T-helper 2 cell treated with Interferon-gamma antibody and Interleukin-4, amounts not matched to agents 100 ng/mL and 5 ng/mL, for 36 hours (primary cell): ENCODE data around the gene KATNB1. TPM values are rescaled to one million over a fixed set of nuclear protein-coding genes. Genes with fewer than 3 reads are reported as not detected.
"Not testable (repeated sequence)": the region's sequence is repeated elsewhere in the genome, so short reads cannot be mapped to it uniquely, and the experiment has no call there.

ENCODE experiments used
- intact Hi-C: fragments of 100-400 bp; cut with micrococcal nuclease; formaldehyde crosslinking; loops from one replicate; pipeline ENCODE4 v1.15.1; 2023
- total RNA-seq: library from RNA; stranded (reverse); gene quantifications from 2 replicates; pipeline ENCODE4 v1.2.3, GENCODE V29; 2022

Gene KATNB1
- total RNA-seq, 1 donor from 2014 or later, result 30.5 TPM

- intact Hi-C loops, result no loop called here
These were observed 7.9 kb downstream of the KATNB1 start for GRCh38 chr16:57743458-57743857.

DNA sequence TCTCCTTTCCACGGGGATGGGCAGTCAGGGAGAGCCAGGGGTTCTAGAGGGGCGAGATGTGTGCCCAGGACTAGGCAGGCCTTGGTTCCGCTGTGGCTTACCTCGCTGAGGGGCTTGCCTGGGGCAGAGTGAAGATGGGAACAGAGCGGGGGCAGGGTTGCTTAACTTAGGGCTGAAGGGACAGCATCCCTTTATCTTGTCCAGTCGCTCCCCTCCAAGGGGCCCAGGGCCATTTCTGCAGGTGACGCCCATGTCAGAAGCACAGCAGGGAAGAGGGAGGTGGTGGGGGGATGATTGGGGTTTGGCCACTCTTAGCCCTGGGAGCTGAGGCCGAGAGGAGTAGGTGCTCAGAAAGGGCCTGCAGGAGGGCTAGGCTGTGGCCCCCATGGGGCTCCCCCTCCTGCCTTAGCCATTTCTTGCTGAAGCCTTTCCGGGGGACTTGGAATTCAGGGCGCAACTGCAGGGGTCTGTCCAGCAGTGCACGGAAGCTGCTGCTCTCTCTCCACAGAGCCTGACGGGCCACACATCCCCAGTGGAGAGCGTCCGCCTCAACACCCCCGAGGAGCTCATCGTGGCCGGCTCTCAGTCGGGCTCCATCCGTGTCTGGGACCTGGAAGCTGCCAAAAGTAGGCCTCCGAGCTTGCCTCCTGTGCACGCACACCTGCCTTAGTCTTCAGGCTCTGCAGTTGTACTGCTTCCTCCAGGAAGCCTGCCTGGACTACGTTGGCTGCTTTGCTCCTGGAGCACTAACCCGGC, 8.5 kb downstream of the KATNB1 start:
- intact Hi-C loops, result no loop called here

GRCh38 chr16:57744642-57744903, 9.0 kb downstream of the KATNB1 start:
- intact Hi-C loops, result no loop called here

- intact Hi-C loops, result no loop called here
These were observed 10.2 kb downstream of the KATNB1 start for GRCh38 chr16:57745768-57746167.

DNA sequence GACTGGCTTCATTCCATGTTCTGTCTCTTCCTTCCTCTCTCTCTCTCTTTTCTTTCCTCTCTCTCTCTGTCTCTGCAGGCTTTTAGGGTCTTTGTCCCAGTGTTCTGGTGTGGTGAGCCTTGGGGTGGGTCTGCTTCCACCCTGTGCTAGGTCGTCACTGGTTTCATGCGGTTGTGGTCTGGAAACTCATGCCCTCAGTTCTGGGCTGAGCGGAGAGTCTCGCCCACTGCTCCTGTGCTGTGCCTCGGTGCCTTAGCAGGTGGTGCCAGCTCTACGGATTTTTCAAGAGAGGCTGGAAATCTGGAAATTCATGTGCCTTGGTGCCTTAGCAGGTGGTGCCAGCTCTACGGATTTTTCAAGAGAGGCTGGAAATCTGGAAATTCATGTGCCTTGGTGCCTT, 10.7 kb downstream of the KATNB1 start:
- intact Hi-C loops, result not testable (repeated sequence)

DNA sequence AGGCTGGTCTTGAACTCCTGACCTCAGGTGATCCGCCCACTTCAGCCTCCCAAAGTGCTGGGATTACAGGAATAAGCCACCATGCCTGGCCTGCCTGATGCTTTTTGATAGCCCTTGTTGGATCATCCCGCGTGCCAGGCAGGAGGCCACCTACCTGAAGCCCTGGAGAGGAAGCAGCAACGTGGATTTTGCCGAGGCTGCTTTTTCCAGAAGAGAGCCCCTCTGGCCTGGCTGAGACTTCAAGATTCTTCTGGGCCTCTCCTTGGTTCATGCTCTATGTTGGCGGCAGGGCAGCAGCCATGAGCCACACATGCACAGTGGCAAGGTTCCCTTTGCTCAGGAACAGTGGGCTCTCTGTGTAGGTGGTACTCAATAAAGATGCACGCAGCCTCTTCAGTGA, 11.5 kb downstream of the KATNB1 start:
- intact Hi-C loops, result no loop called here

- intact Hi-C loops, result no loop called here
These were observed 11.9 kb downstream of the KATNB1 start for GRCh38 chr16:57747496-57747895.

- intact Hi-C loops, result no loop called here
These were observed 12.4 kb downstream of the KATNB1 start for GRCh38 chr16:57747996-57748395.

GRCh38 chr16:57748596-57748995, 13.0 kb downstream of the KATNB1 start:
- intact Hi-C loops, result no loop called here

DNA sequence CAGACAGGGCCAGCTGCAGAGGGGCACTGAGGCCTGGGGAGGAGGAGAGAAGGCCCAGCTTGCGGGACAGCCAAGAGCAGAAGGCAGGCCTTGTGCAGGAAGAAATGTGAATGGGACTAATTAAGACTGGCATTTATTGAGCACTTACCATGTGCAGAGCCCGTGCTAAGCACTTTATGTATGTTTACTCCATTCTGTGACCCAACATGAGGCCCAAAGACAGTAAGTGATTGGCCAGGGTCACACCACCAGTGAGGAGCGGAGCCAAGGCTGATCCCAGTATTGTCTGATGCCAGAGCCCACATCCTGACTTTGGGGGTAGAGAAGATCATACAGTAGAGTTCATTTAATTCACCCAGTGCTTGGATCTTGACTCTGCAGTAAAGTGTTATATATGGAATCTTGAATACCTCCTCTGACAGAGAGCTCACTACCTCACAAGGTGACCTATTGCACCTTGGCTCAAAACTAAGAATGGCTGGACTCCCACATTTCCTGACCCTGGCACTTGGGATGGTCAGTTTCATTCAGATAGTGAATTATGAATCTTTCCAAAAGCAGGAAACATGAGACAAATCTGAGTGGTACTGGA, 13.6 kb downstream of the KATNB1 start:
- intact Hi-C loops, result no loop called here

GRCh38 chr16:57749856-57750452, 14.4 kb downstream of the KATNB1 start:
- intact Hi-C loops, result no loop called here

GRCh38 chr16:57750796-57751538, 15.4 kb downstream of the KATNB1 start:
- intact Hi-C loops, result no loop called here

DNA sequence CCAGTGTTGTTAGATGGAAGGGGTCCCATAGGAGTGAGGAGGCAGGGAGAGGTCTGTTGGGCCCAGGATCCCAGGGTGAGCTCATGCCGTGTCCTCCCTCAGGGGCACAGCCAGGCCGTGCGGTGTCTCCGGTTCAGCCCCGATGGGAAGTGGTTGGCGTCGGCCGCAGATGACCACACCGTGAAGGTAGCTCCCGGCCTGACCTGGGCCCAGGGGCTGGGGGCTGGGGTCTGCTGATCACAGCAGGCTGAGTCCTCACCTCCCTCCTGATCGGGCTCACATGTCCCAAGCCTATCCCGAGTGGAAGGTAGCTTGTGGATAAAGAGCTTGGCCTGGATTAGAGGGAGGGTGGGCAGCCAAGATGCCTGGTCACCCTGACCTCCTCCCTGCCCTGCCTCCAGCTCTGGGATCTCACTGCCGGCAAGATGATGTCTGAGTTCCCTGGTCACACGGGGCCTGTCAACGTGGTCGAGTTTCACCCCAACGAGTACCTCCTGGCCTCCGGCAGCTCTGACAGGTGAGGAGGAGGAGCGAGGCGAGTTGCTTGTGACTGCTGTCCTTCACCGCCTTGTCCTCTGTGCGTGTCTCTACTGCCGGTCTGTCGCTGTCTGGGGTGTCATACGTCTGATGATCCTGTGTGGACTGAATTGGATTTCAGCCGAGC, 16.1 kb downstream of the KATNB1 start:
- intact Hi-C loops, result no loop called here

DNA sequence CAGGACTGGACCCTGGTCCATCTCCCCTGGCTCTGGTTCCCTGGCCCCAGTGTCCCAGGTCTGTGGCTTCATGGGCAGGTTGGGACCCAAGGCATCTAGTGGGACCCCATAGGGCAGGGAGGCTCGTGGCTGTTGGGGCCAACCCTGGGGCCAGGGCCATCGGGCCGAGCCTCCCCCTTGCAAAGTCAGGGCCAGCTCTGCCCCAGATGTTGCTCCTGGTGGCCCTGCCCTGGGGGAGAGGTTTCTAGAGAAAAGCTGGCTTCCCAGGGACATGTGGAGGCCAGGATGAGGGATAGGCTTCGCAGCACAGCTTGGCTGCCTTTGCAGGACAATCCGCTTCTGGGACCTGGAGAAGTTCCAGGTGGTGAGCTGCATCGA, 16.6 kb downstream of the KATNB1 start:
- intact Hi-C loops, result no loop called here

DNA sequence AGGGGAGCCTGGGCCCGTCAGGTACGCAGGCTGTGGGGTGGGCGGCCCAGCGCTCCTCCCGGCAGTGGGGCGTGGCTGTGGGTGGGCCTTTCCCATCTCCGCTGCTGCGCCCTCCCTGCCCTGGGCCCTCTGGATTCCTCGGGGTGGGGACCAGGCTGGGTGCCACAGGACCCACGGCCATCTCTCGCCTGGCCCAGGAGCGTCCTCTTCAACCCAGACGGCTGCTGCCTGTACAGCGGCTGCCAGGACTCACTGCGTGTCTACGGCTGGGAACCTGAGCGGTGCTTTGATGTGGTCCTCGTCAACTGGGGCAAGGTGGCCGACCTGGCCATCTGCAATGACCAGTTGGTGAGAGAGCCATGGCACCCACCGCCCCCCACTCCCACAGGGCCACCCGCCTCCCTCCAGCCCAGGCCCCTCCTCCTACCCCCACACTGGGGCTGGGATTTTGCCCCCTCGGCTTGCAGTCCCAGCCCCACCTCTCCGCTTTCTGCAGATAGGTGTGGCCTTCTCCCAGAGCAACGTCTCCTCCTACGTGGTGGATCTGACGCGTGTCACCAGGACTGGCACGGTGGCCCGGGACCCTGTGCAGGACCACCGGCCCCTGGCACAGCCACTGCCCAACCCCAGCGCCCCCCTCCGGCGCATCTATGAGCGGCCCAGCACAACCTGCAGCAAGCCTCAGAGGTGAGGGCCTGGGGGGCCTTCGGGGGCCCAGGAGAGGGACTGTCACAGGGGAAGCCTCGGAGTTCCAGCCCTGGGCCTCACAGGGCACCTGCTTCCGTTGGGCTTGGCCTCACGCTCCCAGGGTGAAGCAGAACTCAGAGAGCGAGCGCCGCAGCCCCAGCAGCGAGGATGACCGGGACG, 17.2 kb downstream of the KATNB1 start:
- intact Hi-C loops, result no loop called here

GRCh38 chr16:57753448-57754353, 18.1 kb downstream of the KATNB1 start:
- intact Hi-C loops, result no loop called here

DNA sequence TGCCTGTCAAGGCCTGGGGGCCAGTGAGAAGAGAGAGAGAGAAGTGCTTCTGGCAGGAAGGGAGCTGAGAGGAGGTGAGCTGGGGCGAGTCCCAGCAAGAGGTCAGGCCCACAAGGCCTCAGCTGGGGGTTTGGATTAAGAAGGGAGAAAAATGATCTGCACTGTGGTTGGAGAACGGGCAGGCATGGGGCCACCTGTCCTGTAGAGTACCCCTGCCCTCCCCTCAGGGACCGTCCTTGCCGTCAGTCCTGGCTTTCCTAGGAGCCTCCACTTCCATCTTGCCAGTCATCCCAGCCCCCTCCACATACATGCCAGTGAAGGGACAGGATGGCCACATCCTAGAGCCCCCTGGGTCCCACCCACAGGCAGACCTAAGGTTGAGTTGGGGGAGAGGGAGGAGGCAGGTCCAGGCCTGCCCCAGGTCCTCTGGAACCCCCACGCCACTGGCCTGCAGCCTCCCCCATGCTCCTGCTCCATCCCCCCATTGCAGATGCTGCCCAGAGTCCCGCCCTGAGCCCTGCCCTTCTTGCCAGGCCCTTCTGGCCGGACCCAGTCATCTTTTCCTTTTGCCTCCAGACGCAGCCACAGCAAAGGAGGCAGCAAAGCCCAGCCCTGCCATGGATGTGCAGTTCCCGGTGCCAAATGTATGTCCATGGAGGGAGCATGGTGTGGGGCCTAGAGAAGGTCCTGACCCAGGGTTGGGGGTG, 18.9 kb downstream of the KATNB1 start:
- intact Hi-C loops, result loop anchor here (5.0 kb wide), 1 partner anchor 58 kb away; no protein-coding TSS in a partner anchor

DNA sequence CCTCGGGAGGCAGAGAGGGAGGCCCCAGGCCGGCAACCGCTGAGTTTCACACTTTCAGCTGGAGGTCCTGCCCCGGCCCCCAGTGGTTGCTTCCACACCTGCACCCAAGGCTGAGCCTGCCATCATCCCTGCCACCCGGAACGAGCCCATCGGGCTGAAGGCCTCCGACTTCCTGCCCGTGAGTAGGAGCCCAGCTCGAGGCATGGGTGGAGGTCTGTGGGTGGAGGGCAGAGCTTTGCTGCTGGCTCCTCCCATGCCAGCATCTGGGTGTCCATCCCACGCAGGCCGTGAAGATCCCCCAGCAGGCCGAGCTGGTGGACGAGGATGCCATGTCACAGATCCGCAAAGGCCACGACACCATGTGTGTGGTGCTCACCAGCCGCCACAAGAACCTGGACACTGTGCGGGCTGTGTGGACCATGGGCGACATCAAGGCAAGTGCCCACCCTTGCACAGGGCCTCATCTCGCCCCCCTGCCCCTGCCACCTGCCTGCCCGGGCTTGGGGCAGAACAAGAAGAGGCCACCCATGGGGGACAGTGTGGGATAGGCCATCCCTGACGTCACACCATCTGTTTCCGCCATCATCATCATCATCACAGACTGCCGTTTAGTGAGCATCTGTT, 19.6 kb downstream of the KATNB1 start:
- intact Hi-C loops, result loop anchor here (5.0 kb wide), 1 partner anchor 57 kb away; no protein-coding TSS in a partner anchor
